ENCODE results near the gene FXN.

The FXN gene

GRCh38 chr9:69014013-69014412 is 21.5 kb upstream of the FXN start, which contains the start of gene PRKACG:
Gene PRKACG, minus strand, starts transcription at chr9:69014113. Its CDS starts 21 bp downstream, at chr9:69014092.
- no peak for TF ChIP-seq CTCF (IDR thresholded peaks at IDR 0.05)

- TF ChIP-seq CTCF (IDR thresholded peaks at IDR 0.05): no peak
These were observed 19.1 kb upstream of the FXN start for GRCh38 chr9:69016191-69017096.

- no peak for TF ChIP-seq CTCF (IDR thresholded peaks at IDR 0.05)
These were observed 16.8 kb upstream of the FXN start for GRCh38 chr9:69018737-69019136.

DNA sequence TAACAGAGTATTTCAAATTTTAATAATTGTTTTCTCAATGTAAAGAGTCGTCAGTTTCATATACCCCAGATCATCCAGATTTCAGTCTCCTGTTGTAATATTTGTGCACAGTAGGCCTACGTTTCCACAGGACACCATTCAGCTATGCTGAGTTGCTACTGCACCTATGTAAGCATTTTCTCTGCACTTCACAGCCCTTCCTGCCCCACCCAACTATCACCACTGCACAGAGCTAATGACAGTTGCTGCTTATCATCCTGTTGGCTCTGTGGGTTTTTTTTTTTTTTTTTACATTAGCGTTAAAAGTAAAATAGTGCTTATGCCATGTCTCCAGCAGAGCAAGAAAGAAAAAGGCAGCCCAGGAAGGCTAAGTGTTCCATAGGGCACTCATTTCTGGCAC is 15.7 kb upstream of the FXN start:
- TF ChIP-seq CTCF (IDR thresholded peaks at IDR 0.05): no peak

GRCh38 chr9:69020301-69021145 is 15.0 kb upstream of the FXN start:
- TF ChIP-seq CTCF (IDR thresholded peaks at IDR 0.05): no peak

DNA sequence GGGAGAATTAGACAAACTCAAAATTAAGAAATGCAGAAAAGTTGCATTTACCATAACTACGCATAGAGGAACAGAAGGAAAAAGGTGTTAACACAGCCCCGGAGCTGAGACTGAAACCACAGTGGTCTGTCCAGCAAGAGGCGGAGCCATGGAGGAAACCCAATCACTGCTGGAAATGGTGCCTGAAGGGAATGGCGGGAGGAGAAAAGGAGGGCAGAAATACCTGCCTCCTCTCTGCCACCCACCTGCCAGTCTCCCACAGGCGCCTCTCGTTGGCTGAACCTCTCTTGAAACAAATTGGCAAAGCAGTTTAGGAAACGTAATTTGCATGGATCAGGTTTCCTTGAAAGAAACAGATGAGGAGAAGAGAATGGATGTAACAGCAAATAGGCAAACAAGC is 11.9 kb upstream of the FXN start:
- no peak for TF ChIP-seq CTCF (IDR thresholded peaks at IDR 0.05)

DNA sequence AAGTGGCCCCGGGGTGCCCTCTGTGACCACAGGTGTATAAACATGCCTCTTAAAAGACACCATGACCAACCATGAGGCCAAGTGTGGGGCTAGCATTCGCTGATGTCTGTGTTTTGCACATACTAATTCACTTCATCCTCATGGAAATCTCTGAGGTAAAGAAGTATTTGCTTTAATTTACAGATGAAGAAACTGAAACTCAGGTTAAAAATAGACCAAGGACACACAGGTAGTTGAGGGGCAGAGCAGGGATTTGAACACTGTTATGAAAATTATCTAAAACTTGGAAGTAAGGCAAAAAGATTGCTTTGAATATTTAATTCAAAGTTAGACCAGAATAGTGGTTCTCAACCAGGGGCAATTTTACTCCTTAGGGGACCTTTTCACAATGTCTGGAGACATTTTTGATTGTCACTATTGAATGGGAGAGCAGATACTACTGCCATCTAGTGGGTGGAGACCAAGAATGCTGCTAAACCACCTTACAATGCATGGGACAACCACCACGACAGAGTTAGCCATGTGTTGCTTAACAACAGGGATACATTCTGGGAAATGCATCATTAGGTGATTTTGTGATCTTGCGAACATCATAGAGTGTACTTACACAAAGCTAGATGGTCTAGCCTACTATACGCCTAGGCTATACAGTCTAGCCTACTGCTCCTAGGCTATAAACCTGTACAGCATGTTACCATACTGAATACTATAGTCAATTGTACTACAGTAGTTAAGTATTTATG is 8.0 kb upstream of the FXN start:
- peak; percentile 90 for TF ChIP-seq CTCF (IDR thresholded peaks at IDR 0.05)
